Measurements from ENCODE around the gene DDX59. TPM values are rescaled to one million over a fixed set of nuclear protein-coding genes. Genes with fewer than 3 reads are reported as not detected.

Gene DDX59
- total and polyA plus RNA-seq, 9 of the 15 experiments (the other 6 are each of a cell fraction or from before 2014, with no cell fraction given), result 8.3 to 30.4 (median 19.8) TPM

DNA sequence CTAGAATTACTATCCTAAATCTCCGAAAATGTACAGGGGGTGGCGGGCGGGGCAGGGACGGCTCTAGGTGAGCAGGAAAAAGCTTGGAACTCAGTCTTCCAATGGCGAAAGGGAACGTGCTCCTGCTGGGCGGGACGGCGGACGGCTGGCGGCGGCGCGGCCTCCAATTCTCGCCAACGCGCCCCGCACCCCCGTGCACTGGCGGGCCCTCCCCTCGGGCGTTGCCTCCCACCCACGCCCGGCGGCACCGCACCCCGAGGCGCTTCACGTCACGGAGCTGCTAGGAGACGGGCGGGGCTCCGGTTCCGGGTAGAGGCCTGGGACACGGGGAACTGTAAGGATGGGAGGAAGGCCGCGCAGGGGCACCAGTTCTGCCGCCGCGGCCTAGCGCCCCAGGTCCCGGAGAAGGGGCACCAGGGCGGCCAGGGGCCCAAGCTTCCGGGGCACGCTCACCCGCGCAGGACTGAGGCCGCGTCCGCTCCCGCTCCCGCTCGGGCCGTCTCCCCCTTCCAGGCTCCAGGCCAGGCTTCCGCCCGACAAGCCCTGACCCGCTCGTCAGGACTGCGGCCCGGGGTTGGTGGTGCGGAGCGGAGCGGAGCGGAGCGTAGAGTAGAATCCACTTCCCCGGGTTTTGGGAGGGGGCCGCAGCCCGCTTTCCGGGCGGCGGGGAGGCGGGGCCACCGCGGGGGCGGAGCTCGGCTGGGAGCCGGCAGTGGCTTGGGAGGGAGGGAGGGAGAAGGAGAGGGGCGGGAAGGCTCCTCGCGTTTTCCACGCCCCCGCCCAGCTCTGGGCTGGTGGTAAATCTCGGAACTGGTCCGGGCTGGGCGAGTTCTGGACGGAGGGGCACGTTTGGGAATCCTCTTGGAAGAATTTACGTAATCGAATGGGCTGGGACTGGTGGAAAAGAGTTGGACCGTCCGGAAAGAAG is at the start of gene DDX59 (continued):
- TF ChIP-seq, protein P1, sequence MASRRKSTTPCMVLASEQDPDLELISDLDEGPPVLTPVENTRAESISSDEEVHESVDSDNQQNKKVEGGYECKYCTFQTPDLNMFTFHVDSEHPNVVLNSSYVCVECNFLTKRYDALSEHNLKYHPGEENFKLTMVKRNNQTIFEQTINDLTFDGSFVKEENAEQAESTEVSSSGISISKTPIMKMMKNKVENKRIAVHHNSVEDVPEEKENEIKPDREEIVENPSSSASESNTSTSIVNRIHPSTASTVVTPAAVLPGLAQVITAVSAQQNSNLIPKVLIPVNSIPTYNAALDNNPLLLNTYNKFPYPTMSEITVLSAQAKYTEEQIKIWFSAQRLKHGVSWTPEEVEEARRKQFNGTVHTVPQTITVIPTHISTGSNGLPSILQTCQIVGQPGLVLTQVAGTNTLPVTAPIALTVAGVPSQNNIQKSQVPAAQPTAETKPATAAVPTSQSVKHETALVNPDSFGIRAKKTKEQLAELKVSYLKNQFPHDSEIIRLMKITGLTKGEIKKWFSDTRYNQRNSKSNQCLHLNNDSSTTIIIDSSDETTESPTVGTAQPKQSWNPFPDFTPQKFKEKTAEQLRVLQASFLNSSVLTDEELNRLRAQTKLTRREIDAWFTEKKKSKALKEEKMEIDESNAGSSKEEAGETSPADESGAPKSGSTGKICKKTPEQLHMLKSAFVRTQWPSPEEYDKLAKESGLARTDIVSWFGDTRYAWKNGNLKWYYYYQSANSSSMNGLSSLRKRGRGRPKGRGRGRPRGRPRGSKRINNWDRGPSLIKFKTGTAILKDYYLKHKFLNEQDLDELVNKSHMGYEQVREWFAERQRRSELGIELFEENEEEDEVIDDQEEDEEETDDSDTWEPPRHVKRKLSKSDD (conservative IDR thresholded peaks at IDR 0.05; ENCODE audit: low read length), result peak; percentile 40; the same call in 1 of the 2 replicates
- TF ChIP-seq NR2F6 (CRISPR knock-in tag; IDR thresholded peaks at IDR 0.05) (no peak), NFATC3 (IDR thresholded peaks at IDR 0.05) (peak; percentile 3; the same call in 1 of the 2 replicates), LEF1 (IDR thresholded peaks at IDR 0.05) (no peak), GABPA (tag; conservative IDR thresholded peaks at IDR 0.05; ENCODE audit: low read depth) (peak; percentile 89), TRIM25 (IDR thresholded peaks at IDR 0.05; ENCODE audit: borderline replicate concordance) (no peak), PCBP1 (IDR thresholded peaks at IDR 0.05; ENCODE audit: low read depth, low read length, poor library complexity, severe bottlenecking) (peak; percentile 90), ZNF445 (CRISPR knock-in tag; IDR thresholded peaks at IDR 0.05; ENCODE audit: low read depth) (no peak), ZNF280B (CRISPR knock-in tag; IDR thresholded peaks at IDR 0.05) (no peak), TAF15 (IDR thresholded peaks at IDR 0.05; ENCODE audit: low read depth, low read length) (no peak), NEUROD1 (IDR thresholded peaks at IDR 0.05; ENCODE audit: borderline replicate concordance, low read depth, low read length, partially characterized antibody) (peak; percentile 98), SMAD2 (IDR thresholded peaks at IDR 0.05; ENCODE audit: low read depth, low read length) (no peak), SPI1 (IDR thresholded peaks at IDR 0.05; ENCODE audit: borderline replicate concordance, low read depth, low read length) (peak; percentile 6; the same call in 1 of the 2 replicates), TCFL5 (CRISPR knock-in tag; conservative IDR thresholded peaks at IDR 0.05) (no peak), ZNF174 (CRISPR knock-in tag; IDR thresholded peaks at IDR 0.05) (no peak), NFIC (IDR thresholded peaks at IDR 0.05) (peak; percentile 58), LCOR (CRISPR knock-in tag; IDR thresholded peaks at IDR 0.05) (peak; percentile 93), ZNF696 (CRISPR knock-in tag; conservative IDR thresholded peaks at IDR 0.05) (no peak)
- TF ChIP-seq, protein P2, sequence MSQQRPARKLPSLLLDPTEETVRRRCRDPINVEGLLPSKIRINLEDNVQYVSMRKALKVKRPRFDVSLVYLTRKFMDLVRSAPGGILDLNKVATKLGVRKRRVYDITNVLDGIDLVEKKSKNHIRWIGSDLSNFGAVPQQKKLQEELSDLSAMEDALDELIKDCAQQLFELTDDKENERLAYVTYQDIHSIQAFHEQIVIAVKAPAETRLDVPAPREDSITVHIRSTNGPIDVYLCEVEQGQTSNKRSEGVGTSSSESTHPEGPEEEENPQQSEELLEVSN (IDR thresholded peaks at IDR 0.05; ENCODE audit: borderline replicate concordance in 1 of 2, extremely low read depth in 1 of 2, insufficient read depth in 1 of 2, insufficient read length in 1 of 2, low read depth in 1 of 2, low read length in 1 of 2, poor library complexity in 1 of 2, severe bottlenecking in 1 of 2), result peak; percentile 91 to 98
- TF ChIP-seq, protein P3, sequence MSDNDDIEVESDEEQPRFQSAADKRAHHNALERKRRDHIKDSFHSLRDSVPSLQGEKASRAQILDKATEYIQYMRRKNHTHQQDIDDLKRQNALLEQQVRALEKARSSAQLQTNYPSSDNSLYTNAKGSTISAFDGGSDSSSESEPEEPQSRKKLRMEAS (CRISPR knock-in tag; IDR thresholded peaks at IDR 0.05), result peak; percentile 90

Measured in K562 (cell line).